ENCODE results near the gene CBY3. TPM values are rescaled to one million over a fixed set of nuclear protein-coding genes. Genes with fewer than 3 reads are reported as not detected.
"Not testable (repeated sequence)": the region's sequence is repeated elsewhere in the genome, so short reads cannot be mapped to it uniquely, and the experiment has no call there.

Gene CBY3
- total and polyA plus RNA-seq, 2 of the 8 experiments (the other 6 are each of a cell fraction or from before 2014, with no cell fraction given): 0.39 TPM

- POLR2A ChIA-PET (ENCODE audit: partially characterized antibody): interaction anchor here (1.0 kb wide), 1 partner anchor 10 kb away, joined by 3 read pairs; no protein-coding TSS in a partner anchor
- H4K20me1 ChIP-seq (replicated peaks in 1 of 2; ENCODE audit: control insufficient read depth in 1 of 2, insufficient read depth in 2 of 2, low read length in 2 of 2); H2BK20ac ChIP-seq (ENCODE audit: low read length); H2BK12ac ChIP-seq (ENCODE audit: low read depth, low read length); H2BK5ac ChIP-seq (ENCODE audit: low read depth, low read length); H3K9me3 ChIP-seq (ENCODE audit: insufficient read depth in 2 of 2, low read depth in 1 of 2, low read length in 1 of 2); H3K14ac ChIP-seq (ENCODE audit: insufficient read length); DNase-seq (ENCODE audit: low read depth in 1 of 2, low spot score in 2 of 2); H3K79me2 ChIP-seq (ENCODE audit: control insufficient read depth in 1 of 2, insufficient read depth in 2 of 2, low read length in 2 of 2); FAIRE-seq; H4K8ac ChIP-seq (ENCODE audit: extremely low read depth, insufficient read depth, low read length); H3K79me1 ChIP-seq (ENCODE audit: low read depth, low read length); H3K4ac ChIP-seq (replicated peaks; ENCODE audit: insufficient read length, low read depth, low read length); H3K27ac ChIP-seq (ENCODE audit: low read depth, low read length); H2AK5ac ChIP-seq (ENCODE audit: low read depth, low read length); H3K18ac ChIP-seq (ENCODE audit: extremely low read depth, low read length); H2BK15ac ChIP-seq (ENCODE audit: low read length); H3K23ac ChIP-seq (ENCODE audit: insufficient read length); H3K23me2 ChIP-seq (ENCODE audit: low read depth, low read length); H3K56ac ChIP-seq (replicated peaks; ENCODE audit: insufficient read length, low read depth, low read length); H4K5ac ChIP-seq (ENCODE audit: insufficient read length, low read depth, low read length); H2BK120ac ChIP-seq (replicated peaks; ENCODE audit: low read depth, low read length); CTCF ChIA-PET (ENCODE audit: partially characterized antibody); H3K36me3 ChIP-seq (ENCODE audit: control insufficient read depth in 2 of 4, insufficient read depth in 4 of 4, low read length in 3 of 4); H3K4me1 ChIP-seq (replicated peaks in 1 of 4; ENCODE audit: control insufficient read depth in 3 of 4, insufficient read depth in 4 of 4, low read length in 3 of 4); H3K27me3 ChIP-seq (replicated peaks in 1 of 4; ENCODE audit: control insufficient read depth in 3 of 4, extremely low read depth in 1 of 4, insufficient read depth in 3 of 4, low read length in 3 of 4): not testable (repeated sequence)
- H3K4me3 ChIP-seq (ENCODE audit: extremely low read depth in 1 of 4, insufficient read depth in 2 of 4, low read depth in 3 of 4, low read length in 4 of 4): peak overlapping the region; percentile 50 to 72 (median 60)
- peak overlapping the region; percentile 96 for H4K91ac ChIP-seq (replicated peaks; ENCODE audit: insufficient read length, low read length)
- TF ChIP-seq CEBPB (IDR thresholded peaks at IDR 0.05; ENCODE audit: low read depth, low read length): 0 out of 2 replicates have a peak, but pooled peaks have one; percentile 14
- 23% methylated on average over 8 of the region's 29 CpGs; no CpG with 5 or more reads in 1 of the 2 experiments for WGBS, 2 experiments (ENCODE audit: extremely low coverage in 1 of 2, insufficient coverage in 1 of 2, insufficient read length in 1 of 2, insufficient replicate concordance in 2 of 2, low coverage in 1 of 2, low lambda C conversion rate in 2 of 2, missing lambda C conversion rate in 1 of 2)
- H2AFZ ChIP-seq (ENCODE audit: low read length): 0 out of 2 replicates have a peak overlapping the region, but pooled peaks have one; percentile 31
- peak overlapping the region in 1 of 4 experiments; percentile 77; a peak in 1 of 7 replicates for H3K9ac ChIP-seq (replicated peaks in 1 of 4; ENCODE audit: extremely low read depth in 1 of 4, low read depth in 3 of 4, low read length in 3 of 4)
- H3K4me2 ChIP-seq (ENCODE audit: insufficient read depth in 1 of 2, low read depth in 2 of 2, low read length in 2 of 2): peak overlapping the region; percentile 65 to 87
Observed at GRCh38 chr5:179658179-179658856, 22.5 kb downstream of the CBY3 start.
